HG03135 (cell line): Measurements from ENCODE around the gene SKAP1.

Experiments used
- ATAC-seq: cut with Tn5 transposase; IDR thresholded peaks from one replicate; pipeline ENCODE4 v1.9.1; 2021; ENCODE audit warnings: mild to moderate bottlenecking, moderate library complexity; ENCODE audit not compliant: unreplicated experiment

SKAP1 gene

DNA sequence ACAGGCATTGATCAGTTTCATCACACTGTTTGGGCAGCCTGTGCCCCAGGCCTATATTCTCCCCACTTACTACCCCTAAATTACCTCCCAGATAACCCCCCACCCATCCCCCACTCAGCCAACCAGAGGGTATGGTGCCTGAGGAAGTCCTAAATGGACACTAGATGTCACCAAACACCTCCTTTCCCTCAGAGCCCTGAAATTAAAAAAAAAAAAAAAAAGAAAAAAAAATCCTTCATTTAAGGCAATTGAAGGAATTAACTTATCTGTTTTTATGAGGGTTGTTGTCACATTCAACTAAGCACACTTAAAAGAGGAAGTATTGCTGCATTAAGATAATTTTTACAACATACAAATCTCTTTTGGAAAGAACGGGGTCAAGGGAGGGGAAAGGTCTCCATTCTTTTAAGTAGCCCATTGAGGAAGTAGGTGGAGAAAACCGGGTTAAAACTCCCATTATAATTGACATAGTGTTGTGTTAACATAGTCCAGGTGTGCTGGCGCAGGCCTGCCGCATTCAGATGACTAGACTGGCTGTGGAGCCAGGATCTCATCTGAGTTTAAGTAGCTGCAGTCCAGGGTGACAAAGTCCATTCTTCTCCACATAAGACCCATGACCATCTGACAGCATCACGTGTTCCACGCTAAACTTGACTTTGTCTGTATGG lies 276.2 kb downstream of the SKAP1 start:
- ATAC-seq, result no peak

DNA sequence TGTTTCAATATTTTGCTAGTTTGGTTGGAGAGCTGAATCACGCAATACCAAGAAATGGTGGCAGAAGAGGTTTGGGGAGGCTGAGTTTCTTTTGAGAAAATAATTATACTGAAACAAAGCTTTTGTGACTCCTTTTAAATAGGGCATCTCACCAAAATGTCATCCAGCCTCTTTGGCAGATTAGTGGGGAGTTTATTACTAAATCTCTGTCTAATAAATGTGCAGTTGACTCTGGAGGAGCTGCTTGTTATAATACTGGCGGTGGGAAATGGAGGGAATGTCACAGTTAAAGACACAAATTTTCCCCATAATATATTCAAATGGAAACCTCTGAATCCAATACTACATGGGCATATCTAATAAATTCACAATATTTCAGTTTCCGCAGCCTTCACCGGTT lies 277.7 kb downstream of the SKAP1 start:
- ATAC-seq, result no peak

DNA sequence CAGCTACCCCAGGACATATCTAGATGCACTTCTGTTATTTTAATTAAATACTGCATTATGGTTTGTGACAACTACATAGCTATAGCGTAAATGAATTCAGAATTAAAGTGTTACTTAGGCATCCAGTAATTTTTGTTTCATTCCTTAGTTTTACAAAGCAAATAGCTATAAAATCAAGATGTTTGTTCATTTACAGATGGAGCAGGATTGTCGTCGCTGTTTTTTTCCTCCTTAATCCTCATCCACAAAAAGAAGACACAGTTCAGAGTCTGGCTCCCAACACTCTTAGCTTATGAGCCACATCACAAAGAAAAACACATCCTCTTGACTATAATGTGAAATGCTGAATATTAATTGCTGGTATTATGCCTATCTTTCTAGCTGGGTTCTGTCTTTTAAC lies 278.8 kb downstream of the SKAP1 start:
- no peak for ATAC-seq

DNA sequence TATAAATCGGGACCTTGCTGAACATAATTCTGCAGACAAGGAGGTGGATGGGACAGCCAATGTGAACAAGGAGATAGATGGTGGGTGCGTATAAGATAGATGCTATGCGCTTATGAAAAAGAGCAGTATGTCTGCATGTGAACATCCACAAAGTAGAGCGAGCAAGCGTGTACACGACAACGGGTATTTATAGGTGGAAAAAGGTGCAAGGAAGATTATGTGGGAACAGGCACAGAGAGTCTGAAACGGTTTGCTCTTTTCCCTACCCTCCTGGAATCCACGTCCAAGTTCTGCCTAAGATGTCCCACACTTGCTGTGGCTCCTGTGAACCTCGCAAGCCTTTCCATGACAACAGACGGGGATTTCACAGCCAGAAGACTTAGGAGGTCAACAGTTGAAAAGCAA lies 279.4 kb downstream of the SKAP1 start:
- ATAC-seq, result no peak

DNA sequence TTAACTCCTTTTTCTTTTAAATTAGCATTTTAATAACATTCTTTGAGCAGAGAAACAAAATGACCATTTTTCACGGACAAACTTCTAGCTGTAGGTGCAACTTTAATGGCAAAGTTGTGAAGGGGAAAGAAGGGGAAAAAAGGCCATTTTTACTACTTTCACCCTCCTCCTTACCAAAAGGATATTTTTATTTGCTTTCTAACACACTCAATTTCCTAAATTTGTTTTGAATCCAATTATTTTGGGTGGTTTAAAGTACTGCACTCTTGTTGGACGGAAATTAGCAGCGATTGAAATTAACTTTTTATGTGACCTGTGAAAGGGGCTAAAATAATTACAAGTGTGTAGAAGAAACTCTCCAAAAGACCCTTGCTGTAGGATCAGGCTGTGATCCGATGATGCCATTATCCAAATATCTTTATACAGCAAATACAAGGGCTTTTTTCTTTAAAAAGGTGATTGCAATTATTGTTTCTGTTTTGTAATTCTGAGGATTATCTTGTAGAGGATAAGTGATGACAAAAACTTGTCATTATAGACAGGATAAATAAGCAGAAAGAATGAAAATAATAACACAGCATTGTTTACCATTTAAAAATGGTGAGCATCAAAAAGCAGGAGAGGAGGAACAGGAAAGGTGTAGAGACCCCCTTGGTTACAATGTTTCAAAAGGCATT lies 280.1 kb downstream of the SKAP1 start:
- no peak for ATAC-seq

DNA sequence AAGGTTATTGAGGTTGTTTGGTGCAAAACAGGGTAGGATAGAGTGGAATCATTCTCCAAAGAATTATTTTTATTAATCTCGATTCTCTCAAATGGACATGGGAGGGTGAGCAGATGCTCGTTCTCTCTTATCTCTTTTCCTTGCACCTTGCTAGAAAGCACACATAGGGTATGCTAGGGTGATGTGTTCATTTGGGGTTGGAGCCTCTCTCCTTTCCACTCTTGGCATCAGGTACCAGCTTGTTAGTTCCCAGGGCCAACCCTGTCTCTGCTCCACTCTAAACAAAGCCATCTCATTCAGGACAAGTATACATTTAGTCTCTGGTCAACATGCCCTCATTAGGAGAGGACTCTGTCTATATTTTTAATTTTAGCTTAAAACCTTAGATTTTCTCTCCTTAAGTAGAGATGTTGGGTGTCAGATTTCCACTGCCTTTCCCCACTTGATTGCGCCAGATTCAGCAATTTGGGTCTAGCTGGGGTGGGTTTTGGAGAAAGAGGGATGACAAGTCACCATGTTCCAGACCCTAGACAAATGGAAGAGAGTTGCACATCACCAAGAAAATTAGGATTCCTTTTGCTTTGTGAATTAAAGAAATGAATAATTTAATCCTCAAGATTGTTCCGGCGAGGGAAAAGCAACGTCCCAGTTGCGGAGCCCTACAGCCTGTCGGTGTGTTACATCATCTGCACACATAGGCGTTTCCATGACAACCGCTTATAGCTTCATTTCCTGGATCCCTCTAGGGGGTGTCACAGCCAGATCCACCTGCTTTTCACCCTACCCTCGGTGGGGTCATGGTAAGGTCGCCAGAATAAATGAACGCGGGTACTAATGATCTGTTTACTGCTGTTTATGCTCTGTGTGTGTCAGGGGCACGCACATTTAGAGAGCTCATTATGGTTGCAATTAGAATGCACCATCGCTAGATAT lies 280.9 kb downstream of the SKAP1 start:
- ATAC-seq, result no peak

DNA sequence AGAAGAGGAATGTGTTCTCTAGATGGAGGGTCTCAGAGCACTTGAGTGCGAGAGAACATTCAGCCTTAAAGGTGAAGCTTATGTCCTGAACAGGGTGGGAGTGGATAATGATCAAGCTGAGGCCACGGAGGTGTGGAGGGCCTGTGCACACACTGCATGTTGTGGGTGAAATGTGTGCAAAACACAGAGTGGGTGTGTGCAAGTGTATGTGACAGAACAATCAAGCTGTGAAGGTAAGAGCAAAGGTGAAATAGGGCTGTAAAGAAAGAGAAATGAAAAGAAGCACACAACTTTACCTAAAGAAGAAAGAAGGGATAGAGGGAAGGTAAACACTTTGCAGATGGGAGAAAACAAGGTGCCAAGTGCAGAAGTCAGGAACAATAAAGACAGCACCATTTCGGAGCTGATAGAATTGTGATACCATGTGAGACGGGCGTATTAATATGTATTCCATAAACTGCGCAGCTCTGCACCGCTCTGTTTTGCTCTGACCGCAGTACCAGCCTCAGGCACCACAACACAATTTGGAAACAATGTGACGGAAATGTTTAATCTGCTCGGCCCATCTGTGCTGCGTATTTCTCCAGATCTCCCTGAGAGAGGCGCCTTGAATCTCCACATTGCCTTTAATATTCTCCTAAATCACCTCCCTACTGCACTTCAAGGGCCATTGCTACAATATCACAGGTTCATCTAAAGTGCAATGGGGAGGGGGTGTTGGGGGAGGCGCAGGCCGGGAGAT lies 281.8 kb downstream of the SKAP1 start:
- no peak for ATAC-seq

GRCh38 chr17:48144976-48145798 lies 284.8 kb downstream of the SKAP1 start:
- no peak for ATAC-seq

DNA sequence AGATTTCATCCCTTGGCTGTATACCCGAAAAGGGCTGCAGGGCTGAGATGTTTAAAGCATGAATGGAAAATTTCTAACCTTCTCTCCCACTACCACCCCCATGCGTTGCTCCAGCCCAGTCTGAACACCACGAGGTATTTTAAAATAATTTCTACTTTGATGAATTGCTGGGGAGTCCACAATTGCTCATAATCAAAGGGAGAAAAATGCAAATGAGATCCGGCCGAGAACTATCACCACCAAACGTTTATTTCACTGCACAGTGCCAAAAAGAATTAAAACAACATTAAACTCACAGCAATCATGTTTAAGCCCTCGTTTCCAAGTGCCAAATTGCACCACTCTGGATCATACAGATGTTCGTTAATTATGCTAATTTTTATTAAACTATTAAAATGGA lies 285.8 kb downstream of the SKAP1 start:
- no peak for ATAC-seq

GRCh38 chr17:48143629-48144028 lies 286.4 kb downstream of the SKAP1 start:
- no peak for ATAC-seq

- no peak for ATAC-seq
Observed at GRCh38 chr17:48139944-48140343, 290.1 kb downstream of the SKAP1 start.

DNA sequence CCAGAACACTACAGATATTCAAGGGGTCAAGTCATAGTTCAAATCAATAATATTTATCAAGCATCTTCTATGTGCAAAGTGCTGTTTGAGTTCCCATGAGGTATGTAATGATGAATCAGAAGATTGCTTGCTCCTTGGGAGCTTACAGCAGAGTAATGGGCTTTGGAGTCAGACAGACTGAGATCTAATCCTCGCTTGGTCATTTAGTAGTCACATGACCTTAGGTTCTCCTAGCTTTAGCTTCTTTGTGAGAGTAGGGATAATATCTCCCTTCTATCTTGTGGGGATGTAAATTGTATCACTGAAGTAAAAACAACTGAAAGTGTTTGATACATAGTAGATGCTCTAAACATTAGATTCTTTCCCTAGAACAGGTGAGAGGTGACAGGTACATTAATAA lies 292.4 kb downstream of the SKAP1 start:
- ATAC-seq, result no peak

- ATAC-seq, result no peak
Observed at GRCh38 chr17:48134912-48135480, 295.0 kb downstream of the SKAP1 start.

DNA sequence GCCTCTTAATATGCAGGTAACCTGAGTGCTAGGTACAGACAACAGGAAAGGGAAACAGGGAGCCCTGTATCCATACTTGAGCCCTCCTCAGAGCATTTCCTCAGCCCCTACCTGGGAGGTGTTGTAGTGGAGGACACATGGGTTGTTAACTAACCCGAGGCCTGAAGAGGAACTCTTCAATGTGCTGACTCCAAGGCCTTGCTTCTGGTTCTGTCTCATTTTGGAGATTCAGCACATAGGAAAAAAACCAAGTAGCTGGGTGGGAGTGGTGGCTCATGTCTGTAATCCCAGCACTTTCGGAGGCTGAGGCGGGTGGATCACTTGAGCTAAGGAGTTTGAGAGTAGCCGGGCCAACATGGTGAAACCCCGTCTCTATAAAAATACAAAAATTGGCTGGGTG lies 297.6 kb downstream of the SKAP1 start:
- ATAC-seq, result no peak

DNA sequence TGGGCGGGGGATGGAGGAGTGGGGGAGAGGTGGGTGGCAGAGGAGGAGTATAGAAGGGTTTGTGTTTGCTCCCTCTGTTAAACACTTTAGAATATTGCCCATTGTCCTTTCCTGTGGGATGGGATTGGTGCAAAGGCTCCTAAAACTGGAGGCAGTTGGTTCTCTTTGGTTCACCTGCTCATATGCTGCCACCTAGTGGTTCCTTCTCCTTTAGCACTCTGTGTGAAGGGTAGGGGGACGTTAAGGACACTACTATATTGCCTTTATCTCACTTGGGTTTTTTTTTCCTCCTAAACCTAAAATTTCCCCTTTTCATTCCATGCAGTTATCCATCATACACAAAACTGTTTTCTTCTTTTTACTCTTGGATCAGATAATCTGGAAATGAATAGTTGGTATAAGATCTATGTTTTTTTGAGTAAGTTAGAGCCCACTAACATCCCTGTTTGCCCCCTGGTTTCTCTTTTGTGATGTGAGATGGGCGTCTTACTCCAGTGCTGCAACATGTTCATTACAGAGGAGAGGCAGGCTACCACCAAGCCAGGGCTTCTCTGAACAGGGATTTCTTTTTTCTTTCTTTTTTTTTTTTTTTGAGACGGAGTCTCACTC lies 298.7 kb downstream of the SKAP1 start:
- no peak for ATAC-seq

GRCh38 chr17:48129981-48130380 lies 300.0 kb downstream of the SKAP1 start:
- ATAC-seq, result no peak

DNA sequence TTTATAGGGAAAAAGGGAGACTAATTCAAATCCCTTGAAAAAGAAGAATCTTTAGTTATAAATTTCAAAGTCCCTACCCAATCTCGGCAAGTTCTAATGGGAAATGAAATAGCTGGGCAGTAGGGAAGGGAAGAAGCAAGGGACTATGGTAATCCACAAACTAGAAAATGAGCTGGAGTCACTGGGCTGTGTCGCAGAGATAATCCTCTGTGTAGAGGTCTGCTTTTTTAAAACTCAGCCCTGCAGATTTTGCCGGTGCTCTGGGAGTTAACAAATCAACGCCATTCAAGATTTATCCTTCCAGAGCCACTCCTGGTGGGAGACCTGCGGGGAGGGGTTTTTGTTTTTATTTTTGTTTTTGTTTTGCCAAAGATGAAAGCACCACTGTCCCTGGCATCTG lies 301.6 kb downstream of the SKAP1 start:
- no peak for ATAC-seq

DNA sequence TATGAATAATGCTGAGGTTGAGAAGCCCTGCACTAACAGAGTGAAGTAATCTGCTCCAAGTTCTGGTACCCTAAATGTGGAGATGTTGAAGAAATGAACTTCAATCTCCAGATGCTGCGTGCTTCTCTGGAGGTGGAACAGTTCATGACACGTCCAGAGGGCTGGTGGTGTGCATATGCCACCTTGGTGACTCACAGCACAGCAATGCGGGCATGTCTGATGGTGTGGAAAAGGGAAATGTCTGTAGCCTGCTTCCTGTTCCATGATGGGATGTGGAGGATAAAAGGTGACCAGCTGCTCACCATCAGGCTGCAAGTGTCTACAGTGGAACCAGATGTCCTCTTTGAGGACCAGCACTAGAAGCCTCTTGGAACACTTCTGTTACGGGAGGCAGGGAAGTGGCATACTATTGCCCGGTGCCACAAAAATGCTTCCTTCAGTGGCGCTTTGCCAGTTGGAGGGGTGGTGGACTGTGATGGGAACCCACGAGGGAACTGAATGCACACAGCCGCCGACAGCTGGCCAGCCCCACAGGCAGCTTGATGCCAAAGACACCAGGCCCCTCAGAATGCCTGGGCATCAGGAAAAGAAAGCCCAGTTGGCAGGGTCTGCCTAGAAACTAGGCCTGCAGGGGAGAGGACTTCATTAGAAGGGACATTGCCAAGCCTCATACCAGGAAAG lies 302.5 kb downstream of the SKAP1 start:
- ATAC-seq, result no peak

DNA sequence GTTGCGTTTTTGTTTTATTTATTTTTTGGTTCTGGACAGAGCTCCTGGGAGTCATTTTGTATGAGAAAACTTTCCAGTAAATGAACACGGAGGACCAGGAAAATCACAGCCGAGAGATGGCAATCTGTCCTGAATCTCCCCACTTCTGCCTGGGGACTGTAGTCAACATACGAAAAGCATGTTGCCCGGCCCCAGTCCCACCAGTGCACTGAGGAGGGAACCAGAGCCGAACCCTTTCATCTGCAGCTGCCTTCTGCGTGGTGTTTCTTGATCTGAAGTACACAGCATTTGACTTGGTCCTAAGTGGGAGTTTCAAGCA lies 303.5 kb downstream of the SKAP1 start:
- no peak for ATAC-seq
